Measurements from ENCODE around the gene ANKRD27. TPM values are rescaled to one million over a fixed set of nuclear protein-coding genes. Genes with fewer than 3 reads are reported as not detected.

The ANKRD27 gene
- total and polyA plus RNA-seq, 2 donors (not counting 1 experiment from before 2014, with no cell fraction given): 12.9 to 43.8 TPM

DNA sequence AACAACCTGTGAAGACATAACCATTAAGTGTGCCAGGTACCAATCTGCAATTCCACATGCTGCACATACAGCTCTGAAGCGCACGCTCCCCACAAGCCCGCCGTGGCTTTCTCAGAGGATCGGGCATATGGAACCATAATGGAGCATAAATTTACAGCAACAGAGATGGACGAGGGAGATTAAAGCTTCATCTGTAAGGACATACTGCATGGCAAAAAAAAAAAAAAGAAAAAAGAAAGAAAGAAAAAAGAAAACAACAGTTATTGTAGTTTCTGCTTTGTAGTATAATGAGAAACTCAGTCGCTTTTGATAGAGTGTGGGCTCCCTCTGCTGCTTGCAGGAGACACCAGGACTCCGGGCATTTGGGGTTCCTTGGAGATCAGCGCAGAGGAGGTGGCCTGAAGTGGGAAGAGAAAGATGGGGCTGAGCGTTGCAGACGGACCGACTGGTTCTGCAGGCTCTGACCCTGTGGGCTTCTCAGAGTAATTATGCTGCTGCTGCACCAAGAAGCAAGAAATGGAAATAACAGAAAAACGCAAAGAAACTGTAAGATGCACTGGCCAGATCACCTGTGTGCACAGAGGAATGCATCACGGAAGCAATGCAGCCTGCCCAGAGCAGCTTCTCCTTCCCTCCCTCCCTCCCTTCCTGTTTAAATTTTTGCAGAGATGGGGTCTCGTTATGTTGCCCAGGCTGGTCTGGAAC lies 104.7 kb downstream of the ANKRD27 start:
- peak; percentile 51 for ATAC-seq (ENCODE audit: low read depth)
- WGBS (ENCODE audit: insufficient coverage): 21% methylated on average over 8 of the region's 15 CpGs
- no peak overlapping the region for H3K27ac Mint-ChIP-seq
- Histone ChIP-seq H3K4me3 (ENCODE audit: control extremely low read depth in 1 of 5, extremely low read depth in 1 of 5, insufficient read depth in 1 of 5, low read depth in 2 of 5, low read length in 4 of 5) (no peak overlapping the region), H3K27me3 (replicated peaks in 1 of 4; ENCODE audit: control extremely low read depth in 1 of 4, control insufficient read depth in 3 of 4, insufficient read depth in 4 of 4, low read length in 3 of 4) (peaks cover 0 to 7% (median 3%) of the 10 kb centered on the region in 4 experiments), H3K4me1 (ENCODE audit: control insufficient read depth in 2 of 2, insufficient read depth in 2 of 2, low read length in 2 of 2) (no peaks in the 10 kb centered on the region), H3K9ac (ENCODE audit: low read length) (no peak overlapping the region), H3K36me3 (replicated peaks in 1 of 2; ENCODE audit: control extremely low read depth in 1 of 2, control insufficient read depth in 1 of 2, extremely low read depth in 1 of 2, insufficient read depth in 2 of 2, low read length in 1 of 2) (no peaks in the 10 kb centered on the region), H3K9me3 (ENCODE audit: control extremely low read depth in 1 of 3, control insufficient read depth in 2 of 3, insufficient read depth in 1 of 3, low read length in 2 of 3) (peaks cover 0 to 4% (median 0%) of the 10 kb centered on the region in 3 donors), H3K79me2 (ENCODE audit: control insufficient read depth, insufficient read depth, low read length) (no peaks in the 10 kb centered on the region), H2AFZ (ENCODE audit: insufficient read depth, low read depth, low read length, poor library complexity, severe bottlenecking) (no peak overlapping the region), H4K20me1 (ENCODE audit: control insufficient read depth, insufficient read depth, low read length, poor library complexity, severe bottlenecking) (no peaks in the 10 kb centered on the region), H3K27ac (ENCODE audit: low read length in 2 of 2) (no peak overlapping the region), H3K4me2 (replicated peaks; ENCODE audit: low read depth, low read length, poor library complexity, severe bottlenecking) (no peak overlapping the region)
- ChIA-PET CTCF (interaction anchor here (0.6 to 2.0 kb wide), 5 partner anchors 231 to 1904 kb away, joined by 3 to 7 read pairs (median 3); no protein-coding TSS in a partner anchor), POLR2A (no interaction called here)
- H3K27me3 Mint-ChIP-seq: peaks cover 18% of the 10 kb centered on the region
- no peaks in the 10 kb centered on the region for H3K4me1 Mint-ChIP-seq
- DNase-seq: peak; percentile 54
- TF ChIP-seq, protein P1, sequence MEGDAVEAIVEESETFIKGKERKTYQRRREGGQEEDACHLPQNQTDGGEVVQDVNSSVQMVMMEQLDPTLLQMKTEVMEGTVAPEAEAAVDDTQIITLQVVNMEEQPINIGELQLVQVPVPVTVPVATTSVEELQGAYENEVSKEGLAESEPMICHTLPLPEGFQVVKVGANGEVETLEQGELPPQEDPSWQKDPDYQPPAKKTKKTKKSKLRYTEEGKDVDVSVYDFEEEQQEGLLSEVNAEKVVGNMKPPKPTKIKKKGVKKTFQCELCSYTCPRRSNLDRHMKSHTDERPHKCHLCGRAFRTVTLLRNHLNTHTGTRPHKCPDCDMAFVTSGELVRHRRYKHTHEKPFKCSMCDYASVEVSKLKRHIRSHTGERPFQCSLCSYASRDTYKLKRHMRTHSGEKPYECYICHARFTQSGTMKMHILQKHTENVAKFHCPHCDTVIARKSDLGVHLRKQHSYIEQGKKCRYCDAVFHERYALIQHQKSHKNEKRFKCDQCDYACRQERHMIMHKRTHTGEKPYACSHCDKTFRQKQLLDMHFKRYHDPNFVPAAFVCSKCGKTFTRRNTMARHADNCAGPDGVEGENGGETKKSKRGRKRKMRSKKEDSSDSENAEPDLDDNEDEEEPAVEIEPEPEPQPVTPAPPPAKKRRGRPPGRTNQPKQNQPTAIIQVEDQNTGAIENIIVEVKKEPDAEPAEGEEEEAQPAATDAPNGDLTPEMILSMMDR (IDR thresholded peaks at IDR 0.05): peak; percentile 48
- no peak for TF ChIP-seq EZH2 (IDR thresholded peaks at IDR 0.05; ENCODE audit: borderline replicate concordance, insufficient read depth, low read depth, low read length, poor library complexity, severe bottlenecking)
- no peaks in the 10 kb centered on the region for H3K9me3 Mint-ChIP-seq (ENCODE audit: insufficient read depth)
- intact Hi-C loops (cut with micrococcal nuclease): loop anchor here (10.0 kb wide), 1 partner anchor 1785 kb away; no protein-coding TSS in a partner anchor
- no peak overlapping the region for H3K4me3 Mint-ChIP-seq

DNA sequence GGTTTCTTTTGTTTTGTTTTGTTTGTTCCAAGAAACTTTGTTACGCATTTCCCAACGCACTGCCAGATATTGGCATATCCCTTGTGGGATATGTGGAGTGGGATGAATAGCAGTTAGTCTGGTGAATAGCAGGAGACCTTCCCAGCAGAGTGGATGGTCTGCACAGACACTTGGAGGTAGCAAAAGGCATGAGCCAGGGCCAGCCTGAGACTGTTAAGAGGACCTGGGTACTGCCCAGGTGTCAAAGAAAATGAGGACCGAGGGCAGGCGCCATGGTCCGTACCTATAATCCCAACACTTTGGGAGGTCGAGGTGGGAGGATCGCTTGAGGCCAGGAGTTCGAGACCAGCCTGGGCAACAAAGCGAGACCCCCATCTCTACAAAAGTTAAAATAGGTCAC lies 107.5 kb downstream of the ANKRD27 start:
- H4K20me1 ChIP-seq (ENCODE audit: control insufficient read depth, insufficient read depth, low read length, poor library complexity, severe bottlenecking): no peaks in the 10 kb centered on the region
- ChIA-PET CTCF (interaction anchor here (1.1 to 1.2 kb wide), 2 partner anchors 82 to 230 kb away, joined by 3 read pairs; no protein-coding TSS in a partner anchor), POLR2A (interaction anchor here (0.6 kb wide), 1 partner anchor 13 kb away, joined by 7 read pairs; no protein-coding TSS in a partner anchor)
- no peaks in the 10 kb centered on the region for H3K9me3 Mint-ChIP-seq (ENCODE audit: insufficient read depth)
- no peak overlapping the region for H2AFZ ChIP-seq (ENCODE audit: insufficient read depth, low read depth, low read length, poor library complexity, severe bottlenecking)
- H3K36me3 ChIP-seq (replicated peaks in 1 of 2; ENCODE audit: control extremely low read depth in 1 of 2, control insufficient read depth in 1 of 2, extremely low read depth in 1 of 2, insufficient read depth in 2 of 2, low read length in 1 of 2): no peaks in the 10 kb centered on the region
- intact Hi-C loops (cut with micrococcal nuclease): no loop called here
- WGBS (ENCODE audit: insufficient coverage): 100% methylated on average over 2 of the region's 9 CpGs
- no peak overlapping the region for H3K27ac ChIP-seq (ENCODE audit: low read length in 2 of 2)
- no peaks in the 10 kb centered on the region for H3K79me2 ChIP-seq (ENCODE audit: control insufficient read depth, insufficient read depth, low read length)
- H3K4me1 Mint-ChIP-seq: no peaks in the 10 kb centered on the region
- H3K4me2 ChIP-seq (replicated peaks; ENCODE audit: low read depth, low read length, poor library complexity, severe bottlenecking): no peak overlapping the region
- DNase-seq (no peak), ATAC-seq (ENCODE audit: low read depth) (no peak)
- H3K9me3 ChIP-seq (ENCODE audit: control extremely low read depth in 1 of 3, control insufficient read depth in 2 of 3, insufficient read depth in 1 of 3, low read length in 2 of 3): peaks cover 0 to 8% (median 0%) of the 10 kb centered on the region in 3 donors
- H3K27ac Mint-ChIP-seq: no peak overlapping the region
- H3K9ac ChIP-seq (ENCODE audit: low read length): no peak overlapping the region
- H3K4me3 Mint-ChIP-seq: no peak overlapping the region
- no peak for TF ChIP-seq EZH2 (IDR thresholded peaks at IDR 0.05; ENCODE audit: borderline replicate concordance, insufficient read depth, low read depth, low read length, poor library complexity, severe bottlenecking)
- TF ChIP-seq, protein P1 (IDR thresholded peaks at IDR 0.05): no peak
- H3K27me3 Mint-ChIP-seq: peaks cover 12% of the 10 kb centered on the region
- peaks cover 0 to 7% (median 1%) of the 10 kb centered on the region in 4 experiments for H3K27me3 ChIP-seq (replicated peaks in 1 of 4; ENCODE audit: control extremely low read depth in 1 of 4, control insufficient read depth in 3 of 4, insufficient read depth in 4 of 4, low read length in 3 of 4)
- H3K4me1 ChIP-seq (ENCODE audit: control insufficient read depth in 2 of 2, insufficient read depth in 2 of 2, low read length in 2 of 2): no peaks in the 10 kb centered on the region
- no peak overlapping the region for H3K4me3 ChIP-seq (ENCODE audit: control extremely low read depth in 1 of 5, extremely low read depth in 1 of 5, insufficient read depth in 1 of 5, low read depth in 2 of 5, low read length in 4 of 5)
